ENCODE measurements around the gene PUSL1.

Gene PUSL1

GRCh38 chr1:1293263-1294249, 14.8 kb upstream of the PUSL1 start:
- DNase-seq (ENCODE audit: extremely low read depth in 1 of 2, low read depth in 1 of 2) = no peak

DNA sequence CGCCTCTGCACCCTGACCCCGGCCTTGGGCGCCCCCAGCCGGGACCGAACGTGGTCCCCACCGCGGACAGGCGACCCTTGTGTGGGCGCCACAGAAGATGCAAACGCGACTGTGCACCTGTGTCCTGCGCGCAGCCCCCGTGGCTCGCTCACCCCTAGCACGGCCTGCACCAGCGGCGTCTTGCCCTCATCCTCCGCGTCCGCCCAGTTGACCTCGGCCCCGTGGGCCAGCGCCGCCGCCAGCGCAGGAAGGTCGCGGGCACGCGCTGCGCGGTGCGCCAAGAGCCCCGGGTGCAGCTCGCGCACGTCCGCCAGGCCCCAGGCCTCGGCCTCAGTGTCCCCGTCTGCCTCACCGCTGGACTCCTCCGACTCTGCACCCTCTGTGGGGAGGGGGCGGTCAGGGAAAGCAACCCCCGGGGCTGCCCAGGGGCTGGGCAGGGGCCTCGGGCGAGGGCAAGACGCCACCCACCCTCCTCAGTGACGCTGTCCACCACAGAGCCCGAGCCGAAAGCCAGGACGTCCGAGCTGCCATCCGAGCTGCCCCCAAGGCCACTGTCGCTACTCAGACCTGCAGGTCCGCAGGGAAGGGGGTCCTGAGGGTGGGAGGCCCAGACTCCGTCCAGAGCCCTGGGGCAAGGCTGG, 14.0 kb upstream of the PUSL1 start:
- DNase-seq (ENCODE audit: extremely low read depth in 1 of 2, low read depth in 1 of 2) = no peak

DNA sequence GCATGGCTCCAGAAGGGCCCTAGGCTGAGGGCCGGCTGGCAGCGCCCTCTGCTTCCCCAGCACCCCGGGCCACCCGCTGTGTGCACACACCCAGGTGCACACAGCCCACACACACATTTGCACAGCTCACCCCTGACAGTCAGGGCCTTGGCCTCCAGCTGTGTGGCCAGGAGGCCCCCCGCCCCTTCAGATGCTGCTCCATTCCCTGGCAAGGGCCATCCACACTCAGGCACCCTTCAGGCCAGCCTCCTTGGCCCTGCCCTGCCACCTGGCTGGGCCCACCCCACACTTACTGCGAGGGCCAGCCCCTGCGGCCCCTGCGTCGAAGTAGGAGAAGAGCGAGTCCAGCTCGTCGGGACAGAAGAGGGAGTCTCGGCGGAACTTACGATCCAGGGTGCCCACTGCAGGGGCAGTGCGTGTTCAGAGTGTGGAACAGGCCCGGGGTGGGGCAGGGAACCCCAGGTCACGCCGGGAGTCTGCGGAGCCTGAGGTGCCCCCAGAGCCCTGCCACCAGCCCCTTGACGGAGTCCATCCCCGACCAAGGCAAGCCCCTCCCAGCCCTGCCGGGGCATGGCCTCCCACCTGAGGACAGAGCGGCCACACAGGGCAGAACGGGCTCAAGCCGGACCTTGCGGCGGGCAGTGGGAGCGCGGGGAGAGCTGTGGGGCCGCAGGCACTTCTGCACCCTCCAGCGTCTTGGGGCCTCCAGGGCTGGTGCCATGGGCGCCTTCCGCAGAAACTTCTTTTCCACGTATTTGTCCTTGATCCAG, 13.1 kb upstream of the PUSL1 start:
- DNase-seq (ENCODE audit: extremely low read depth in 1 of 2, low read depth in 1 of 2) = no peak

GRCh38 chr1:1296070-1297061, 12.0 kb upstream of the PUSL1 start:
- no peak for DNase-seq (ENCODE audit: extremely low read depth in 1 of 2, low read depth in 1 of 2)

GRCh38 chr1:1297802-1298424, 10.5 kb upstream of the PUSL1 start:
- no peak for DNase-seq (ENCODE audit: extremely low read depth in 1 of 2, low read depth in 1 of 2)

GRCh38 chr1:1298861-1299685, 9.3 kb upstream of the PUSL1 start:
- DNase-seq (ENCODE audit: extremely low read depth in 1 of 2, low read depth in 1 of 2) = no peak

- DNase-seq (ENCODE audit: extremely low read depth in 1 of 2, low read depth in 1 of 2) = no peak
Measured at GRCh38 chr1:1299686-1300351, 8.6 kb upstream of the PUSL1 start.

DNA sequence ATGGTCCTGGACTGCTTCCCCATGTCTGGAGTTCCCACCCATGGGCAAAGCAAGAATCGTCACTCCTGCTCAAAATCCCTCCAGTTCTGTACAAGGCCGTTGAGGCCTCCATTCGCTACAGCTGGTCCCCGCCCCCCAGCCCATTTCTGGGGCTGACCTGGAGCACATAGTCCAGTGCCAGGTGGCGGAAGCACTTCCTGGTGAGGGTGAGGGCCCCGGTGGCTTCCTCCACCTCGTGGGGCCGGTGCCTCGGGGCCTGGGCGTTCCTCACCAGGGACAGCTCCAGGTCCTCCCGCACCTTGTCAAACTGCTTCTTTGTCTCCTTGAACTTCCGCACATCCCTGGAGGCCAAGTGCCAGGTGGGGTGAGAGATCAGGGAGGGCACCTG, 8.1 kb upstream of the PUSL1 start:
- DNase-seq (ENCODE audit: extremely low read depth in 1 of 2, low read depth in 1 of 2) = no peak

- no peak for DNase-seq (ENCODE audit: extremely low read depth in 1 of 2, low read depth in 1 of 2)
Measured at GRCh38 chr1:1302006-1302430, 6.4 kb upstream of the PUSL1 start.

GRCh38 chr1:1302951-1303509, 5.4 kb upstream of the PUSL1 start:
- no peak for DNase-seq (ENCODE audit: extremely low read depth in 1 of 2, low read depth in 1 of 2)

DNA sequence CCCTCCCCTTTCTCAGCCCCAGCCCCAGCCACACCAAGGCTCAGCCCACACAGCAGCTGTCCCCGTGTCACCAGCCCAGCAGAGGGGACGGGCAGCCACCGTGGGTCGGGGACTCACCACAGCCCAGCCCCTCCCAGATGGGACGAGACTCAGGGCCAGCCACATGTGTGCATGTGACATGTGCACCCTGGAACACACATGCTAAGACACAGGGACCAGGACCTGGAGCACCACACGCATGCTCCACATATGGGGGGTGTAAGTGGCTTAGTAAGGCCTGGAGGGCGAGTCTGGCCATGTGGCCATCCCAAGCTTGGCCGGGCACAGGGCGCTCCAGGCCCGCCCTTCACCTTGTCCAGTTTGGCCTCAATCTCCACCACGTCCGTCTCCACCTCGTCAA, 4.7 kb upstream of the PUSL1 start:
- DNase-seq (ENCODE audit: extremely low read depth in 1 of 2, low read depth in 1 of 2) = no peak

DNA sequence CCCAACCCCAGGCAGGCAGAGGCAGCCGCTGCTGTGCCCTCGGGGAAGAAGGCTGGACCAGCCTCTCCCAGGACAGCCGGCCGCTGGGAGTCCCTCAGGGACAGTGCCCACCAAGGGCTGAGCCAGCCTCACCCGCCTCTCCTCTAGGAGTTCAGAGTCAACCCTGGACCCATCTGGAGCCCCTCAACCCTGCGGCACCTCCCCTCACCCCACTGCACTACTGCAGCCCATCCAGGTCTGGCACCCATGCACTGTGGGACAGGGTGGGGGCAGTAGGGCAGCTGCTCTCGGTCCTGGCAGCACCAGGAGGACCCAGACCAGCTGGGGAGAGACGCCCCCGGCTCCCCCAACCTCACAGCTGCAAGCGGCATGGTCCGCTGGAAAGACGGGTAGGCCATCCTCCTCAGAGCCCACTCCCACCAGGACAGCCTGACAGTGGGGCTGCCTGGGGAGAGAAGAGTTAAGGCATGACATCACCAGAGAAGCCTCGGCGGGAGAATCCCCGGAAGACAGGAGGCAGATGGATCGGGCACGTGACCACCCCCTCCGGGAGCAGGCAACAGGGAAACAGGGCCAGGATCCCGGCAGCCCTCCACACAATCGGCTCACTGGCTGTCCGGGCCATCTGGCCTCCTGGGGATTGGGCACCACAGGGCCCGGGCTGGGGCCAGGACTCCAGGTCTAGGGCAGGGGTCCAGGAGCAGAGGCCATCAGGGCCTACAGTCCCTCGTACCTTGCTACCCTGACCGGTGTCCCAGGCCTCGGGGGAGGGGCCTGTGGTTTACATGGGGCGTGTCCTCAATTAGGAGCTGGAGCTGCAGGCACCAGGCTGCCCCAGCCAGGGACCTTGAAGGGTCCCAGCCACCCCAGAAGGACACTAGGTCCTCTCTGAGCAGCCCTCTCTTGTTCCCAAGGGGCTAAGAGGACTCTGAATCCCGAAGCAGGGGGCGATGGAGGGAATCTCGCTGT, 3.8 kb upstream of the PUSL1 start:
- no peak for DNase-seq (ENCODE audit: extremely low read depth in 1 of 2, low read depth in 1 of 2)

DNA sequence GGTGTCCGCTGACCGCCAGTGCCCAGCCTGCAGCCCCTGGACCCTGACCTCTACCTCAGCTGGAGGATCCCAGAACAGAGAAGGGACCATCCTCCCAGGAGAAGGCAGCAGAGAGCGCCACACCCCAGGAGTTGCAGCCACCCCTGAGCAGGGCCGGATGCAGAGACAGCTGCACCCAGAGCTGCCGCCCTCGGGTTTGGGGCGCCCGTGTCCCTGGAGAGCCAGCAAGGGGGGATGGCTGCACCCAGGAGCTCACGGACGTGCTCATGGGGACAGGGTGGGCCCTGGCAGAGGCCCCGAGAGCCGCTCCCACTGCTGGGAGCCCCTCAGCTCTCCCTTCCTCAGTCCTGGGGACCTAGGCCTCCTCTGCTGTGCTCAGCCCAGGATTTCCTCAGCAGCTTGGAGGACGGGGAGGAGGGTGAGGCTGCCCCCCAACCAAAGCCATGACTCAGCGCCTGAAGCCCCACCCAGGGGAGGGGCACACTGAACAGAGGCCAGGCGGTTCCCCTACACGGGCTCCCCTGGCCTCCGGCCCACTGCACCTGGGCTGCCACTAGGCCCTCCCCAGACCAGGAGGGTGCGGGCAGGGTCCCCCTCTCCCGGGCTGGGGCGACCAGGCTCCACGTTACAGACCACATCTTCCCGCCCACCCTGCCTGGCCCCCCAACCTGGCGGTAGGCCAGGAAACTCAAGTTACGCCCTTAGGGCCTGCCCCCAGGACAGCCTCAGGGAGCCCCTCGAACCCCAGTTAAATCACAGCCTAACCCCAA, 2.9 kb upstream of the PUSL1 start:
- peak; percentile 40 to 64 for DNase-seq (ENCODE audit: extremely low read depth in 1 of 2, low read depth in 1 of 2)

- no peak for DNase-seq (ENCODE audit: extremely low read depth in 1 of 2, low read depth in 1 of 2)
Measured at GRCh38 chr1:1306070-1306660, 2.2 kb upstream of the PUSL1 start.

DNA sequence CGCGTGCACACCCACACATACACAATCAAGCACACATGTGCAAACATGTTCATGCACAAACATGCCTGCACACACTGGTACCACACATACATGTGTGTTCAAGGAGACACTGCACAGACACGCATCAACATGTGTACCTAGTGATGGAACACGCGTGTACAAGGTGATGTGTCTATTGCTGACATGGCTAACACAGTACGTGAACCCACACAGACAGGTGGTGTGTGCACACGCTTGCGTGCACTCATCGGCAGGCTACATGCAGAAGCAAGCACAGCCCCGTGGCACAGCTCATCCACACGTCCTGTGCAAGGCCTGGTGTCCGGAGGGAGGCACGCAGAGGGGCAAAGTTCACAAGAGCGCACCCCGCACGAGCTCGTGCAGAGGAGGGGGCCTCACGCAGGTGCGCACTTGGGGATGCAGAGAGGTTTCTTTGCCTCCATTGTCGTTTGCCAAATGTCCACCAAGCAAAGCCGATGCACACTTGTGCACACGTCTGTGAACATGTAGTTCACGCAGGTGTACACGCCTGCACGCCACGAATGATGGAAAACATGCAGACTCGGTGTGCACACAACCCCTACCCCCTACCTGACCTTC, 1.6 kb upstream of the PUSL1 start:
- no peak for DNase-seq (ENCODE audit: extremely low read depth in 1 of 2, low read depth in 1 of 2)

Data from activated CD8-positive, alpha-beta memory T cell treated with anti-CD3 and anti-CD28 coated beads for 1 hour (primary cell).